Mucosa of gallbladder (tissue), 1 donor: ENCODE data around the gene ZC3H11A. TPM values are rescaled to one million over a fixed set of nuclear protein-coding genes. Genes with fewer than 3 reads are reported as not detected.
"Not testable (repeated sequence)": the region's sequence is repeated elsewhere in the genome, so short reads cannot be mapped to it uniquely, and the experiment has no call there.

ENCODE experiments used
- DNase-seq: peaks from one replicate; pipeline ENCODE4 v3.0.0-alpha.2; 2020; ENCODE audit warnings: low spot score
- total RNA-seq: library from RNA; stranded (reverse); gene quantifications from one replicate; pipeline ENCODE4 v1.2.1, GENCODE V29; 2021
- donor health status: DM: no; HTN: no; CAD: no.

Gene ZC3H11A
- total RNA-seq, 1 donor from 2014 or later: 70.1 TPM

GRCh38 chr1:203781962-203782361, 13.5 kb upstream of the ZC3H11A start:
- DNase-seq: no peak

DNA sequence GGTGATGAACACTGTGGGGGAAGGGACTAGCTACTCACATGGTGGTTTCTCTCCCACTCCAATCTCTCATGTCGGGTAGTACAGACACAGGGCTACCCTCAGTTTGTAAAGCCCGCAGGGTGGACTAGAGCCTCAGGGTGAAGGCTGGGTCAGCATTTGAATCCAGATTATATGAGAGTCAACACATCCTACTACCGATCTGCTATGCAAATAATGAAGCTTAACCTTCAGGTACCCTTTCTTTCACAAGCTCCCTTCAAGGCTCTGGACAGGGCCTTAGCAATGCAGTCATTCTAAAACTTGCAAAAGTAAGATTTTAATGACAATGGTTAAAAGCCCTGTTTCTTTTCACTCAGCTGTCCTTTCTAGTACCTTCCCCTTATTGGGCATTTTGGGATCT, 5.5 kb upstream of the ZC3H11A start:
- no peak for DNase-seq

DNA sequence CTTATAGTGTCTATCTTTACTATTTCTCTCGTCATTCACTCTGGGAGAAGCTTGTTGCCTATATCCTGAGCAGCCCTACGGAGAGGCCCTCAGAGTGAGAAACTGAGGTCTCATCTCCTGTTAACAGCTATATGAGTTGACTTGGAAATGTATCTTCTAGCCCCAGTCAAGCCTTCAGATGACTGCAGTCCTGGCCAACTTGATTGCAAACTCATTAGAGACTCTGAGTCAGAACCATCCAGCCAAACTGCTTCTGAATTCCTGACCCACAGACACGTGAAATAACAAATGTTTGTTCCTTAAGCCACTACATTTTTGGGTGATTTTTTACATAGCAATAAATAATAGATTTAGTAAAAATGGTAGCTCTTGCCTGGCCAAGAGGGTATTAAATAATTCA, 3.9 kb upstream of the ZC3H11A start:
- DNase-seq: no peak

DNA sequence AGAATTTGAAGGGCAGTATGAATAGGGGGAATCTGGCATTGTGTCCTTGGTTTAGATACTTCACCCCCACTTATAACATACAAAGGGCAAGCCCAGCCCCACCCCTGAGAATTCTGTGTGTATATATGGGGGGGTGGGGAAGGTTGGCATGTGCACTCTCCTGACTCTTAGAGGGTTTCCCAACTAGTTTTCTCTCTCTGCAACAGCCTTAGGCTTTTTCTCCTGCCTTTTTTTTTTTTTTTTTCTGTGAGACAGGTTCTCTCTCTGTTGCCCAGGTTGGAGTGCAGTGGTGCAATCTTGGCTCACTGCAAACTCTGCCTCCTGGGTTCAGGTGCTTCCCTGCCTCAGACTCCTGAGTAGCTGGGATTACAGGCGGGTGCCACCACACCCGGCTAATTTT, 2.9 kb upstream of the ZC3H11A start:
- DNase-seq: no peak

DNA sequence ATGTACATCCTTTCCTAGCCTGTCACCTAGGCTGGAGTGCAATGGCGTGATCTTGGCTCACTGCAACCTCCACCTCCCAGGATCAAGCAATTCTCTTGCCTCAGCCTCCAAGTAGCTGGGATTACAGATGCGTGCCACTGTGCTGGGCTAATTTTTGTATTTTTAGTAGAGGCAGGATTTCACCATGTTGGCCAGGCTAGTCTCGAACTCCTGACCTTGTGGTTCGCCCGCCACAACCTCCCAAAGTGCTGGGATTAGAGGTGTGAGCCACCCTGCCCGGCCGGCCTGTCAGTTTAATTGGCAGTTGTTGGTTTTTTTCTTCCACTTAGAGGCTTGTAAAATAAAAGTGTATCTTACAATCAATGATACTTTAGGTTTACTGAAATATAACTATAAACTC, 1.9 kb upstream of the ZC3H11A start:
- DNase-seq: not testable (repeated sequence)

DNA sequence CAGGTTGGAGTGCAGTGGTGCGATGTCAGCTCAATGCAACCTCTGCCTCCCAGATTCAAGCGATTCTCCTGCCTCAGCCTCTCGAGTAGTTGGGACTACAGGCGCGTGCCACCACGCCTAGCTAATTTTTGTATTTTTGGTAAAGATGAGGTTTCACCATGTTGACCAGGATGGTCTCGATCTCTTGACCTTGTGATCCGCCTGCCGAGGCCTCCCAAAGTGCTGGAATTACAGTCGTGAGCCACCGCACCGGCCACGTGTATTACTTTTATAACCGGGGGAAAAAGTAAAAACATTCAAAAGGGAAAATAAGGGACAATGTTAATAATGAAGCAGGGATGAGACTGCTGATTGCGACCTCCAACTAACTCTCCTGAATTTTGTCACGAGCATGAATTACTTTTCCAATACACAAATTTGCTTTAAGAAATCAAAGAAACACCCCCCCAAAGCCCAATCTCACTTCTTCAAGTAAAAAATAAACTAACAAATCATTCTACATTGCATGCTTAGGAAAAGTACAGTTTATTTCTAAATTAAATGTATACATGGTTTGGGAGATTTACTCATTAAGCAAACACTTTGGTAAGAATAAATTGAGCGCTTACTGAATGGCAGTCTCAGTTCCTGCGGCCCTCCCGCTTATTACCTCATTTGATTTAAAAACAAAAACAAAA, 521 bp upstream of the ZC3H11A start:
- no peak for DNase-seq

- no peak for DNase-seq
Observed at GRCh38 chr1:203796236-203796605, 798 bp downstream of the ZC3H11A start.

- no peak for DNase-seq
Observed at GRCh38 chr1:203797216-203797615, 1.8 kb downstream of the ZC3H11A start.

DNA sequence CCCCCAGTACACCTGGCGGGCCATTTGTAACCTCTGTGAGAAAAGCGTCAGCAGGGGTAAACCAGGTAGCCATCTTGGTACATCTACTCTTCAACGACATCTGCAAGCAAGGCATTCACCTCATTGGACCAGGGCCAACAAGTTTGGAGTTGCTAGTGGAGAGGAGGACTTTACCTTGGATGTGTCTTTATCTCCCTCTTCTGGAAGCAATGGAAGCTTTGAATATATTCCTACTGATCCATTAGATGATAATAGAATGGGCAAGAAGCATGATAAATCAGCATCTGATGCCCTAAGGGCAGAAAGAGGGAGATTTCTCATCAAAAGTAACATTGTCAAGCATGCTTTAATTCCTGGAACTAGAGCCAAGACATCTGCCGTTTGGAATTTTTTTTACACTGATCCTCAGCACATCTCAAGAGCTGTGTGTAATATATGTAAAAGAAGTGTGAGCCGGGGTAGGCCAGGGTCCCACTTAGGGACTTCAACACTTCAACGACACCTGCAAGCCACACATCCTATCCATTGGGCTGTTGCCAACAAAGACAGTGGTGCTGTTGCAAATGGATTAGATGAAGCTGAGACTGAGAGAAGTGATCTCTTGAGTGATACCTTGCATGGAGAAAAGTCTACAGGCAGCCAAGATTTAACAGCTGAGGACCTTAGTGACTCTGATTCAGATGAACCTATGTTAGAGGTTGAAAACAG, 2.7 kb downstream of the ZC3H11A start:
- no peak for DNase-seq

DNA sequence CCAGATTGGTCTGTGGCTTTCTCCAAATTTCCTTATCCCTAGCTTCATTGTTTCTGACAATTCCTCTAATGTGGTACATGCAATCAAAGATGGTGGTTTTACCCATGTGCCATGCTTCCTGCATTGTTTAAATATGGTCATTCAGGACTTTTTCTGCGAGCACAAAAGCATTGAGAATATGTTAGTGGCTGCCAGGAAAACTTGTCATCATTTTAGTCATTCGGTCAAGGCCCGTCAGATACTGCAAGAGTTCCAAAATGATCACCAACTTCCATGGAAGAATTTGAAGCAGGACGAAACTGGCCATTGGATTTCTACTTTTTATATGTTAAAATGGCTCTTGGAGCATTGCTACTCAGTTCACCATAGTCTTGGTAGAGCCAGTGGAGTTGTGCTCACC, 3.7 kb downstream of the ZC3H11A start:
- no peak for DNase-seq

DNA sequence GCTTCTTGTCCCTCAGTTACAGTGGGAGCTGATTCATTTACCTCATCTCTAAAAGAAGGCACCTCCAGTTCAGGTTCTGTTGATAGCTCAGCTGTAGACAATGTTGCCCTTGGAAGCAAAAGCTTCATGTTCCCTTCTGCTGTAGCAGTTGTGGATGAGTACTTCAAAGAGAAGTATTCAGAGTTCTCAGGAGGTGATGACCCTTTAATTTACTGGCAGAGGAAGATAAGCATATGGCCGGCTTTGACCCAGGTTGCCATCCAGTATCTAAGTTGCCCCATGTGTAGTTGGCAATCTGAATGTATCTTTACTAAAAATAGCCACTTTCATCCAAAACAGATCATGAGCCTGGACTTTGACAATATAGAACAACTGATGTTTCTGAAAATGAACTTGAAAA, 4.5 kb downstream of the ZC3H11A start:
- no peak for DNase-seq

DNA sequence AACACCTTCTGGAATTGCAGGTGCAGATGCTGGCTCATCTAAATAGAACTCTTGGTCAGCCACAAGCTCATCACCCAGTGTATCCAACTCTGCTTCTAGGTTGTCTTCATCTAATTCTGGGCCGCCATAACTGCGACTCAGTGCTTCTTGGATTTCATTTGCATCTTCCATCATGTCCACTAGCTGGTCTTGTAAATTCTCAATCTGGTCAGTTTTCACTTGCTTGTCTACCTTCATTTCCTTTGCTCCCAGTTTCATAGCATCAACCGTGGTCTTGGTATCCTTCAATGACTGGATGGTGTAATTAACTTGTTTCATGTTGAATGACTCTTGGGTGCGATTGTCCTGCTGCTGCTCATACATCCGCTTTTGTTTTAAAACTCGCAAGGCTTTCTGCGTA, 10.3 kb downstream of the ZC3H11A start:
- DNase-seq: no peak

GRCh38 chr1:203807196-203807595, 11.8 kb downstream of the ZC3H11A start:
- no peak for DNase-seq

- DNase-seq: no peak
Observed at GRCh38 chr1:203813581-203814341, 18.3 kb downstream of the ZC3H11A start.

- no peak for DNase-seq
Observed at GRCh38 chr1:203818399-203818798, 23.0 kb downstream of the ZC3H11A start.

- no peak for DNase-seq
Observed at GRCh38 chr1:203823306-203823705, 27.9 kb downstream of the ZC3H11A start.

- DNase-seq: no peak
Observed at GRCh38 chr1:203826175-203826574, 30.8 kb downstream of the ZC3H11A start.

- DNase-seq: no peak
Observed at GRCh38 chr1:203828002-203828401, 32.6 kb downstream of the ZC3H11A start.

GRCh38 chr1:203828503-203828902, 33.1 kb downstream of the ZC3H11A start:
- no peak for DNase-seq

DNA sequence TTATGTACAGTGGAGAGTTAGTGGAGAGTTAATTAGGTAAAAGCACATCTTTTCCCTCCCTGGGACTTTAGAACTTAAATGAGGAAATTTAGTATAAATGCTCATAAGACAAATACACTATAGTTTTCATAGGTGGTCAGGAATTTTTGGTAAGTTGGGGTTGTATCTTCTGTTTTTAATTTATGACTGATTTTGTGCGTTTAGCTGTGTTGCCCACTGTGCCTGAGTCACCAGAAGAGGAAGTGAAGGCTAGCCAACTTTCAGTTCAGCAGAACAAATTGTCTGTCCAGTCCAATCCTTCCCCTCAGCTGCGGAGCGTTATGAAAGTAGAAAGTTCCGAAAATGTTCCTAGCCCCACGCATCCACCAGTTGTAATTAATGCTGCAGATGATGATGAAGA, 33.8 kb downstream of the ZC3H11A start:
- not testable (repeated sequence) for DNase-seq

DNA sequence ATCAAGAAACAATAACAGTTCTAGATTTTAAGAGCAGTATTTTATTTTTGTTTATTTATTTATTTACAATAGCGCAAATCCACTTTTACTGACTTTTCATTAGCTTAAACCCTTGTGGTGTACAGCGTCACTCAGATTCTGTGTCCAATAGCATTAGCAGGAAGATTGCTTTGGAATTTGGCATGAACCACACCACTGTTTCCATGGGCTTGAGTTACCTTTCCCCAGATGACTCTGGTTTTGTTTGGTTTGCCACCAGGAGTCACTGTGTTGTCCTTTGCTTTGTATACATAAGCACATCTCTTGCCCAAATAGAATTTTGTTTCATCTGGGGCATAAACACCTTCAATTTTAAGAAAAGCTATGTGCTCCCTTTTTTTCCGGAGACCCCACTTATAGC, 40.1 kb downstream of the ZC3H11A start:
- no peak for DNase-seq

- no peak for DNase-seq
Observed at GRCh38 chr1:203839081-203839480, 43.7 kb downstream of the ZC3H11A start.

DNA sequence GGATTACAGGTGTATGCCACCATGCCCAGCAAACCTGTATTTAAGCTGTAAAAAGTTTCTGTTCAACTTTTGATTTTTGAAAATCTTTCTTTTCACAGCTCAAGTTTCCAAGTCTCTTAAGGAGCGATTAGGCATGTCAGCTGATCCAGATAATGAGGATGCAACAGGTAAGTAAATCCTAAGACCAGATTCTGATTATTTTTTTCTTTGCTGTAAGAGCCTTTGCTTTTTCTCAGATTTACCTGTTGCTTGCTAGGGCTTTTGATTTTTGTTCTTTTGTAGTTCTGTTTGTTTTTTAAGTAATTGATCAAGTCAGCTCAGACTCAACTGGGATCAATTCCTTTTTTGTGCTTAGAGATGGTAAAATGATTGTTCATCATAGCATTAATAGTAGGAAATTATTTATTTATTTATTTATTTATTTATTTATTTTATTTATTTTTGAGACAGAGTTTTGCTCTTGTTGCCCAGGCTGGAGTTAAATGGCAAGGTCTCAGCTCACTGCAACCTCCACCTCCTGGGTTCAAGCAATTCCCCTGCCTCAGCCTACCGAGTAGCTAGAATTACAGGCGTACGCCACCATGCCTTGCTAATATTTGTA, 44.9 kb downstream of the ZC3H11A start:
- no peak for DNase-seq
